ENCODE measurements around the gene HUS1. TPM values are rescaled to one million over a fixed set of nuclear protein-coding genes. Genes with fewer than 3 reads are reported as not detected.

Gene HUS1
- total and polyA plus RNA-seq, 2 of the 13 experiments (the other 11 are each of a cell fraction or from before 2014, with no cell fraction given) = 14.8 to 16.9 TPM

GRCh38 chr7:47947355-47947749 lies 32.1 kb downstream of the HUS1 start:
- Histone ChIP-seq H3K79me2 (ENCODE audit: insufficient read depth, low read length) (no peaks in the 10 kb centered on the region), H3K9ac (ENCODE audit: insufficient read depth, low read depth, low read length) (no peak overlapping the region), H3K4me3 (replicated peaks in 1 of 3; ENCODE audit: insufficient read depth in 1 of 3, low read depth in 2 of 3, low read length in 3 of 3) (no peak overlapping the region), H2AFZ (ENCODE audit: low read length) (no peak overlapping the region), H3K4me1 (ENCODE audit: insufficient read depth, low read length) (peaks cover 42% of the 10 kb centered on the region), H3K4me2 (ENCODE audit: low read depth, low read length) (no peak overlapping the region), H3K27me3 (ENCODE audit: control insufficient read depth in 1 of 2, insufficient read depth in 2 of 2, low read length in 2 of 2) (peaks cover 0 to 7% of the 10 kb centered on the region in 2 experiments; a peak in 2 of 5 replicates), H3K27ac (ENCODE audit: extremely low read length, insufficient read depth, low read length) (no peak overlapping the region), H3K36me3 (replicated peaks in 1 of 2; ENCODE audit: control insufficient read depth in 1 of 2, insufficient read depth in 2 of 2, low read length in 2 of 2) (no peaks in the 10 kb centered on the region), H3K9me3 (ENCODE audit: low read length) (no peaks in the 10 kb centered on the region), H4K20me1 (ENCODE audit: insufficient read depth, low read length) (no peaks in the 10 kb centered on the region)
- ChIA-PET CTCF (ENCODE audit: low intra/inter-chr PET ratio, low total read pairs) (no interaction called here), POLR2A (no interaction called here)
- BruUV-seq (replicated peaks) = no TSS peak
- intact Hi-C loops (cut with micrococcal nuclease; ENCODE audit: unreplicated experiment) = loop anchor here (10.0 kb wide), 1 partner anchor 683 kb away; no protein-coding TSS in a partner anchor
- 89% methylated on average over 4 of the region's 7 CpGs for WGBS (ENCODE audit: low lambda C conversion rate)
- FAIRE-seq = no peak
- DNase-seq (ENCODE audit: low spot score) = no peak
- in situ Hi-C loops (cut with HindIII; ENCODE audit: extremely low pct_ligation_motif_present, low pct_unique_long_range_greater_than_20kb) = no loop called here
- no peak for ATAC-seq
- TF ChIP-seq TARDBP (CRISPR knock-in tag; IDR thresholded peaks at IDR 0.05) (no peak), BORCS8-MEF2B (CRISPR knock-in tag; IDR thresholded peaks at IDR 0.05) (no peak), ZSCAN30 (CRISPR knock-in tag; IDR thresholded peaks at IDR 0.05) (no peak), ZNF710 (CRISPR knock-in tag; IDR thresholded peaks at IDR 0.05; ENCODE audit: borderline replicate concordance) (no peak), ZNF563 (CRISPR knock-in tag; IDR thresholded peaks at IDR 0.05) (no peak), HDAC6 (IDR thresholded peaks at IDR 0.05; ENCODE audit: low read depth, low read length) (no peak), NFIB (CRISPR knock-in tag; IDR thresholded peaks at IDR 0.05; ENCODE audit: borderline replicate concordance) (no peak), ZNF883 (CRISPR knock-in tag; IDR thresholded peaks at IDR 0.05; ENCODE audit: not compliant biosample characterization) (no peak), ZNF775 (CRISPR knock-in tag; IDR thresholded peaks at IDR 0.05; ENCODE audit: borderline replicate concordance) (no peak), JARID2 (CRISPR knock-in tag; IDR thresholded peaks at IDR 0.05; ENCODE audit: insufficient replicate concordance) (no peak), HNRNPH1 (optimal IDR thresholded peaks at IDR 0.05; ENCODE audit: low read depth, low read length) (no peak), NFRKB (IDR thresholded peaks at IDR 0.05) (no peak), YEATS4 (CRISPR knock-in tag; IDR thresholded peaks at IDR 0.05; ENCODE audit: borderline replicate concordance) (no peak)
- TF ChIP-seq, protein P1, sequence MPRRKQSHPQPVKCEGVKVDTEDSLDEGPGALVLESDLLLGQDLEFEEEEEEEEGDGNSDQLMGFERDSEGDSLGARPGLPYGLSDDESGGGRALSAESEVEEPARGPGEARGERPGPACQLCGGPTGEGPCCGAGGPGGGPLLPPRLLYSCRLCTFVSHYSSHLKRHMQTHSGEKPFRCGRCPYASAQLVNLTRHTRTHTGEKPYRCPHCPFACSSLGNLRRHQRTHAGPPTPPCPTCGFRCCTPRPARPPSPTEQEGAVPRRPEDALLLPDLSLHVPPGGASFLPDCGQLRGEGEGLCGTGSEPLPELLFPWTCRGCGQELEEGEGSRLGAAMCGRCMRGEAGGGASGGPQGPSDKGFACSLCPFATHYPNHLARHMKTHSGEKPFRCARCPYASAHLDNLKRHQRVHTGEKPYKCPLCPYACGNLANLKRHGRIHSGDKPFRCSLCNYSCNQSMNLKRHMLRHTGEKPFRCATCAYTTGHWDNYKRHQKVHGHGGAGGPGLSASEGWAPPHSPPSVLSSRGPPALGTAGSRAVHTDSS (CRISPR knock-in tag; conservative IDR thresholded peaks at IDR 0.05) = no peak
- TF ChIP-seq, protein P2, sequence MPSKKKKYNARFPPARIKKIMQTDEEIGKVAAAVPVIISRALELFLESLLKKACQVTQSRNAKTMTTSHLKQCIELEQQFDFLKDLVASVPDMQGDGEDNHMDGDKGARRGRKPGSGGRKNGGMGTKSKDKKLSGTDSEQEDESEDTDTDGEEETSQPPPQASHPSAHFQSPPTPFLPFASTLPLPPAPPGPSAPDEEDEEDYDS (CRISPR knock-in tag; IDR thresholded peaks at IDR 0.05) = no peak
- TF ChIP-seq, protein P3, sequence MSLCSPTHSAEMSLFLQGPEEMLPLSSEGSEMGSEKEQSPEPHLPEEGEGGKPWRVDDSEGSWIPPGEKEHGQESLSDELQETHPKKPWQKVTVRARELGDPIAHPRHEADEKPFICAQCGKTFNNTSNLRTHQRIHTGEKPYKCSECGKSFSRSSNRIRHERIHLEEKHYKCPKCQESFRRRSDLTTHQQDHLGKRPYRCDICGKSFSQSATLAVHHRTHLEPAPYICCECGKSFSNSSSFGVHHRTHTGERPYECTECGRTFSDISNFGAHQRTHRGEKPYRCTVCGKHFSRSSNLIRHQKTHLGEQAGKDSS (CRISPR knock-in tag; IDR thresholded peaks at IDR 0.05; ENCODE audit: borderline replicate concordance, low read depth) = no peak
- TF ChIP-seq, protein P4, sequence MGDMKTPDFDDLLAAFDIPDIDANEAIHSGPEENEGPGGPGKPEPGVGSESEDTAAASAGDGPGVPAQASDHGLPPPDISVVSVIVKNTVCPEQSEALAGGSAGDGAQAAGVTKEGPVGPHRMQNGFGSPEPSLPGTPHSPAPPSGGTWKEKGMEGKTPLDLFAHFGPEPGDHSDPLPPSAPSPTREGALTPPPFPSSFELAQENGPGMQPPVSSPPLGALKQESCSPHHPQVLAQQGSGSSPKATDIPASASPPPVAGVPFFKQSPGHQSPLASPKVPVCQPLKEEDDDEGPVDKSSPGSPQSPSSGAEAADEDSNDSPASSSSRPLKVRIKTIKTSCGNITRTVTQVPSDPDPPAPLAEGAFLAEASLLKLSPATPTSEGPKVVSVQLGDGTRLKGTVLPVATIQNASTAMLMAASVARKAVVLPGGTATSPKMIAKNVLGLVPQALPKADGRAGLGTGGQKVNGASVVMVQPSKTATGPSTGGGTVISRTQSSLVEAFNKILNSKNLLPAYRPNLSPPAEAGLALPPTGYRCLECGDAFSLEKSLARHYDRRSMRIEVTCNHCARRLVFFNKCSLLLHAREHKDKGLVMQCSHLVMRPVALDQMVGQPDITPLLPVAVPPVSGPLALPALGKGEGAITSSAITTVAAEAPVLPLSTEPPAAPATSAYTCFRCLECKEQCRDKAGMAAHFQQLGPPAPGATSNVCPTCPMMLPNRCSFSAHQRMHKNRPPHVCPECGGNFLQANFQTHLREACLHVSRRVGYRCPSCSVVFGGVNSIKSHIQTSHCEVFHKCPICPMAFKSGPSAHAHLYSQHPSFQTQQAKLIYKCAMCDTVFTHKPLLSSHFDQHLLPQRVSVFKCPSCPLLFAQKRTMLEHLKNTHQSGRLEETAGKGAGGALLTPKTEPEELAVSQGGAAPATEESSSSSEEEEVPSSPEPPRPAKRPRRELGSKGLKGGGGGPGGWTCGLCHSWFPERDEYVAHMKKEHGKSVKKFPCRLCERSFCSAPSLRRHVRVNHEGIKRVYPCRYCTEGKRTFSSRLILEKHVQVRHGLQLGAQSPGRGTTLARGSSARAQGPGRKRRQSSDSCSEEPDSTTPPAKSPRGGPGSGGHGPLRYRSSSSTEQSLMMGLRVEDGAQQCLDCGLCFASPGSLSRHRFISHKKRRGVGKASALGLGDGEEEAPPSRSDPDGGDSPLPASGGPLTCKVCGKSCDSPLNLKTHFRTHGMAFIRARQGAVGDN (CRISPR knock-in tag; IDR thresholded peaks at IDR 0.05) = no peak
